ENCODE measurements around the gene COX14. TPM values are rescaled to one million over a fixed set of nuclear protein-coding genes. Genes with fewer than 3 reads are reported as not detected.

The COX14 gene
- total RNA-seq, 1 experiment from 2014 or later, result 31.9 TPM

GRCh38 chr12:50072198-50072907 lies 39.7 kb upstream of the COX14 start:
- H3K4me2 ChIP-seq (ENCODE audit: insufficient read depth, insufficient read length, low read length), result no peak overlapping the region
- no peak overlapping the region for H4K8ac ChIP-seq (replicated peaks; ENCODE audit: insufficient read length, low read depth, low read length)
- H3K18ac ChIP-seq (ENCODE audit: insufficient read length, low read depth, low read length), result no peak overlapping the region
- H2BK120ac ChIP-seq (ENCODE audit: low read depth, low read length, poor library complexity, severe bottlenecking), result no peak overlapping the region
- H2BK12ac ChIP-seq (ENCODE audit: insufficient read length, low read depth, low read length), result no peak overlapping the region
- H3K14ac ChIP-seq (ENCODE audit: insufficient read depth, low read length), result peak overlapping the region; percentile 24; the same call in 1 of the 2 replicates
- Mint-ChIP-seq H3K4me1 (peaks cover 26 to 36% of the 10 kb centered on the region in 2 experiments), H3K9me3 (no peaks in the 10 kb centered on the region), H3K27me3 (ENCODE audit: low read depth) (peaks cover 2% of the 10 kb centered on the region; the same call in 1 of the 2 replicates), H3K27ac (no peak overlapping the region), H3K36me3 (ENCODE audit: insufficient read depth in 1 of 3, low read depth in 3 of 3) (no peaks in the 10 kb centered on the region; a peak in 1 of 7 replicates), H3K4me3 (no peak overlapping the region)
- no peak overlapping the region for H3K27ac ChIP-seq (ENCODE audit: insufficient read length, low read depth, low read length)
- no peak overlapping the region for H3K4ac ChIP-seq (ENCODE audit: low read depth, low read length)
- no peak overlapping the region for H2AFZ ChIP-seq (ENCODE audit: low read length)
- no peaks in the 10 kb centered on the region for H3K9me3 ChIP-seq (ENCODE audit: control insufficient read depth, low read depth, low read length)
- no peak overlapping the region for H4K91ac ChIP-seq (ENCODE audit: insufficient read length, low read depth, low read length)
- H3K23me2 ChIP-seq (ENCODE audit: insufficient read length, low read depth, low read length, poor library complexity, severe bottlenecking), result no peaks in the 10 kb centered on the region
- H2BK5ac ChIP-seq (ENCODE audit: insufficient read length, low read length), result no peak overlapping the region
- no CpG with 5 or more reads among the region's 10 CpGs for WGBS (ENCODE audit: extremely low coverage, insufficient read length, low lambda C conversion rate)
- H2AK5ac ChIP-seq (ENCODE audit: insufficient read length, low read length), result no peak overlapping the region
- no peak overlapping the region for H3K56ac ChIP-seq (ENCODE audit: insufficient read length, low read depth, low read length)
- no peak overlapping the region for H2BK15ac ChIP-seq (ENCODE audit: low read depth, low read length)
- no peak overlapping the region for H3T11ph ChIP-seq (ENCODE audit: low read length)
- H3K23ac ChIP-seq (ENCODE audit: insufficient read length, low read depth, low read length), result no peak overlapping the region
- no peak overlapping the region for H3K9ac ChIP-seq (ENCODE audit: extremely low read depth, insufficient read length, low read length)
- H4K20me1 ChIP-seq (ENCODE audit: control insufficient read depth, insufficient read depth, insufficient read length), result no peaks in the 10 kb centered on the region
- no peaks in the 10 kb centered on the region for H3K27me3 ChIP-seq (ENCODE audit: insufficient read depth, low read length)
- no peak for DNase-seq
- TF ChIP-seq, protein P1, sequence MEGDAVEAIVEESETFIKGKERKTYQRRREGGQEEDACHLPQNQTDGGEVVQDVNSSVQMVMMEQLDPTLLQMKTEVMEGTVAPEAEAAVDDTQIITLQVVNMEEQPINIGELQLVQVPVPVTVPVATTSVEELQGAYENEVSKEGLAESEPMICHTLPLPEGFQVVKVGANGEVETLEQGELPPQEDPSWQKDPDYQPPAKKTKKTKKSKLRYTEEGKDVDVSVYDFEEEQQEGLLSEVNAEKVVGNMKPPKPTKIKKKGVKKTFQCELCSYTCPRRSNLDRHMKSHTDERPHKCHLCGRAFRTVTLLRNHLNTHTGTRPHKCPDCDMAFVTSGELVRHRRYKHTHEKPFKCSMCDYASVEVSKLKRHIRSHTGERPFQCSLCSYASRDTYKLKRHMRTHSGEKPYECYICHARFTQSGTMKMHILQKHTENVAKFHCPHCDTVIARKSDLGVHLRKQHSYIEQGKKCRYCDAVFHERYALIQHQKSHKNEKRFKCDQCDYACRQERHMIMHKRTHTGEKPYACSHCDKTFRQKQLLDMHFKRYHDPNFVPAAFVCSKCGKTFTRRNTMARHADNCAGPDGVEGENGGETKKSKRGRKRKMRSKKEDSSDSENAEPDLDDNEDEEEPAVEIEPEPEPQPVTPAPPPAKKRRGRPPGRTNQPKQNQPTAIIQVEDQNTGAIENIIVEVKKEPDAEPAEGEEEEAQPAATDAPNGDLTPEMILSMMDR (conservative IDR thresholded peaks at IDR 0.05), result no peak
- no peak overlapping the region for H2BK20ac ChIP-seq (ENCODE audit: low read depth, low read length, poor library complexity, severe bottlenecking)
- no peak overlapping the region for H4K5ac ChIP-seq (ENCODE audit: insufficient read length, low read depth, low read length)
- no peaks in the 10 kb centered on the region for H3K79me1 ChIP-seq (ENCODE audit: insufficient read depth, low read depth, low read length, poor library complexity, severe bottlenecking)
- H3K79me2 ChIP-seq (ENCODE audit: insufficient read depth, low read length), result no peaks in the 10 kb centered on the region
- H3K4me1 ChIP-seq (ENCODE audit: insufficient read depth, low read length), result no peaks in the 10 kb centered on the region

Measured in H9 (cell line).